HEK293 (cell line): ENCODE measurements around the gene SMIM1.

Experiments
- TF ChIP-seq, protein P1 (sequence below): fragments of 450-650 bp; formaldehyde crosslinking; IDR thresholded peaks from 2 replicates; pipeline ENCODE4 v1.5.1; 2016; ENCODE audit warnings: missing biosample characterization, missing genetic modification characterization
- TF ChIP-seq, protein P2 (sequence below): fragments of 450-650 bp; formaldehyde crosslinking; IDR thresholded peaks from 2 replicates; pipeline ENCODE4 v1.5.1; 2016; ENCODE audit warnings: missing biosample characterization, missing genetic modification characterization

DNA sequence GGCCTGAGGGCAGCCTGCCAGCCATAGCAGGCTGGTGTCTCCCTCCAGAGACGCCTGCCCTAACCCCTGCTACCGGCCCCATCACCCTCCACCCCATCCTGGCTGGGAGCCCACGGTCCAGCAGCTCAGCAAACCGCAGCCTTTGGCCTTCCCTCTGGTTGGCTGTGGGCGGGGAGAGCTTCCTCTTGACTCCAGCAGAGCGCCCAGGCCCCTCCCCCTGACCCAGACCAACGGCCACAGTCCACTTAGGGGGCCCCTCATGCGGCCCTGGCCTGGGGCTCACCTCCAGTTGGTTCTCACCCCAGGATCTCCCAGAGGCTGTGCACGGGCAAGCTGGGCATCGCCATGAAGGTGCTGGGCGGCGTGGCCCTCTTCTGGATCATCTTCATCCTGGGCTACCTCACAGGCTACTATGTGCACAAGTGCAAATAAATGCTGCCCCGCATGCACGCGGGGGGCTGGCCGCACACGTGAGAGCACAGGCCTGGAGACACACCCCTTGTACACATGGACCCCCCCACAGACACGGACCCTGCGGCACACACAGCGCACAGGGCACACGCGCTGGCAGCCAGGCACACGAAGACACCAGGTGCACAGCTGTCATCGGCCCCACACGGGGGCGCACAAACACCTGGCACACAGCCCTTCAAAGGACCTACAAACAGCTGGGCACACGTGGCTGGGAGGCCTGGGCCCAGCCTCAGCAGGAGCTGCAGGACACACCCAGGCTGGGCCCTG lies 3.1 kb downstream of the SMIM1 start:
- TF ChIP-seq, protein P1, sequence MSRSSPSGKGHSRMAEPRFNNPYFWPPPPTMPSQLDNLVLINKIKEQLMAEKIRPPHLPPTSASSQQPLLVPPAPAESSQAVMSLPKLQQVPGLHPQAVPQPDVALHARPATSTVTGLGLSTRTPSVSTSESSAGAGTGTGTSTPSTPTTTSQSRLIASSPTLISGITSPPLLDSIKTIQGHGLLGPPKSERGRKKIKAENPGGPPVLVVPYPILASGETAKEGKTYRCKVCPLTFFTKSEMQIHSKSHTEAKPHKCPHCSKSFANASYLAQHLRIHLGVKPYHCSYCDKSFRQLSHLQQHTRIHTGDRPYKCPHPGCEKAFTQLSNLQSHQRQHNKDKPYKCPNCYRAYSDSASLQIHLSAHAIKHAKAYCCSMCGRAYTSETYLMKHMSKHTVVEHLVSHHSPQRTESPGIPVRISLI (tag by site-specific recombination) = no peak
- TF ChIP-seq, protein P2, sequence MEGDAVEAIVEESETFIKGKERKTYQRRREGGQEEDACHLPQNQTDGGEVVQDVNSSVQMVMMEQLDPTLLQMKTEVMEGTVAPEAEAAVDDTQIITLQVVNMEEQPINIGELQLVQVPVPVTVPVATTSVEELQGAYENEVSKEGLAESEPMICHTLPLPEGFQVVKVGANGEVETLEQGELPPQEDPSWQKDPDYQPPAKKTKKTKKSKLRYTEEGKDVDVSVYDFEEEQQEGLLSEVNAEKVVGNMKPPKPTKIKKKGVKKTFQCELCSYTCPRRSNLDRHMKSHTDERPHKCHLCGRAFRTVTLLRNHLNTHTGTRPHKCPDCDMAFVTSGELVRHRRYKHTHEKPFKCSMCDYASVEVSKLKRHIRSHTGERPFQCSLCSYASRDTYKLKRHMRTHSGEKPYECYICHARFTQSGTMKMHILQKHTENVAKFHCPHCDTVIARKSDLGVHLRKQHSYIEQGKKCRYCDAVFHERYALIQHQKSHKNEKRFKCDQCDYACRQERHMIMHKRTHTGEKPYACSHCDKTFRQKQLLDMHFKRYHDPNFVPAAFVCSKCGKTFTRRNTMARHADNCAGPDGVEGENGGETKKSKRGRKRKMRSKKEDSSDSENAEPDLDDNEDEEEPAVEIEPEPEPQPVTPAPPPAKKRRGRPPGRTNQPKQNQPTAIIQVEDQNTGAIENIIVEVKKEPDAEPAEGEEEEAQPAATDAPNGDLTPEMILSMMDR (tag by site-specific recombination) = peak; percentile 92
